SU-DHL-6 (cell line): ENCODE results near the gene S100A7A.

Experiments used
- H2AFZ ChIP-seq: fragments of 200-600 bp; sonication (generic); 2 replicates; pipeline ENCODE4 v1.6.1; 2014; ENCODE audit warnings: low read depth, mild to moderate bottlenecking, moderate library complexity, mixed read lengths, antibody characterized with exemption, low read length; ENCODE audit not compliant: severe bottlenecking
- H3F3A ChIP-seq: fragments of 200-600 bp; shearing (Covaris generic); 2 replicates; pipeline ENCODE4 v1.6.0; 2016; ENCODE audit warnings: antibody characterized with exemption, mild to moderate bottlenecking; ENCODE audit not compliant: insufficient read depth
- H3K27ac ChIP-seq: fragments of 200-600 bp; sonication (generic); 2 replicates; pipeline ENCODE4 v1.5.1; 2016; ENCODE audit warnings: low read depth, mild to moderate bottlenecking, low read length, moderate library complexity, mixed read lengths
- H3K27me3 ChIP-seq: fragments of 200-600 bp; sonication (generic), shearing (Covaris generic); 2 replicates; pipeline ENCODE4 v1.6.0; 2014; ENCODE audit warnings: mild to moderate bottlenecking, low read length
- H3K36me3 ChIP-seq: fragments of 200-600 bp; sonication (generic); 2 replicates; pipeline ENCODE4 v1.6.1; 2014; ENCODE audit warnings: mild to moderate bottlenecking, low read length, mixed read lengths
- H3K4me2 ChIP-seq: fragments of 300-600, 200-600 bp; shearing (Covaris generic), sonication (generic); 2 replicates; pipeline ENCODE4 v1.6.0; 2014; ENCODE audit warnings: low read length, low read depth, mild to moderate bottlenecking; ENCODE audit not compliant: poor library complexity, severe bottlenecking
- H3K4me3 ChIP-seq: fragments of 200-600 bp; sonication (generic); 2 replicates; pipeline ENCODE4 v1.5.1; 2014; ENCODE audit warnings: antibody characterized with exemption, low read length, mild to moderate bottlenecking, mixed read lengths; ENCODE audit not compliant: insufficient read depth, poor library complexity, severe bottlenecking
- H3K79me2 ChIP-seq: fragments of 200-600 bp; sonication (generic); 2 replicates; pipeline ENCODE4 v1.6.1; 2014; ENCODE audit warnings: mild to moderate bottlenecking, low read length, moderate library complexity; ENCODE audit not compliant: insufficient read depth
- H3K9ac ChIP-seq: fragments of 200-600 bp; sonication (generic); 2 replicates; pipeline ENCODE4 v1.7.0; 2014; ENCODE audit warnings: mild to moderate bottlenecking, low read length
- H3K9me2 ChIP-seq: fragments of 200-600 bp; sonication (generic); replicated peaks from 2 replicates; pipeline ENCODE4 v1.6.1; 2014; ENCODE audit warnings: low read length; ENCODE audit not compliant: insufficient read depth
- H3K9me3 ChIP-seq: fragments of 200-600 bp; sonication (generic); 2 replicates; pipeline ENCODE4 v1.6.1; 2014; ENCODE audit warnings: low read length, mixed read lengths; ENCODE audit not compliant: insufficient read depth
- H4K20me1 ChIP-seq: fragments of 200-600 bp; sonication (generic); 2 replicates; pipeline ENCODE4 v1.6.1; 2014; ENCODE audit warnings: low read depth, mild to moderate bottlenecking, antibody characterized with exemption, low read length, moderate library complexity, mixed read lengths
- EZH2phosphoT487 ChIP-seq: fragments of 200-600 bp; sonication (generic), shearing (Covaris generic); conservative IDR thresholded peaks from 2 replicates; pipeline ENCODE4 v1.6.1; 2018; ENCODE audit warnings: mild to moderate bottlenecking, antibody characterized with exemption, low read length, moderate library complexity, mixed read lengths
- TF ChIP-seq, protein P1 (sequence below): fragments of 200-600 bp; sonication (generic); IDR thresholded peaks from one replicate; pipeline ENCODE4 v1.5.1; 2017; ENCODE audit warnings: antibody characterized with exemption, mild to moderate bottlenecking, low read length, moderate library complexity; ENCODE audit not compliant: insufficient read depth, poor library complexity, severe bottlenecking

The S100A7A gene

DNA sequence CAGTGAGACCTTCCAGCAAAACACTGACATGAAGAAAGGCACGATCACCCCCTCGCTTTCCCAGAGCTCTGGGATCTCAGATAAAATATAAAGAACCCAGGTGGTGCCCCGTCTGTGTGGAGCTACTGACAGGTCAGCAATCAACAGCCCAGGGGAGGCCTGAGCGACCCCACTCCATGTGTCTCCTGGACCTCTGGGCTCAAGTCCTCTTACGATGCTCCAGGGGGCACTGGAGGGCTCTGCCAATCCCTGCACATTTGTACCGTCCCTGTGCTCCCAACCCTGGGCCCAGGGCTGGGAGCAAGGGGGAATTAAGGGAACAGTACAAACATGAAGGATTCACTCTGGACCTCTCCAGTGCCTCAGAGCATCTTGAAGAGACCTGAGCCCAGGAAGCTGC is 12.5 kb downstream of the S100A7A start:
- Histone ChIP-seq H3K27me3 (no peaks in the 10 kb centered on the region), H3K9ac (no peak overlapping the region), H3K36me3 (no peaks in the 10 kb centered on the region), H3K27ac (no peak overlapping the region), H2AFZ (no peak overlapping the region), H3K79me2 (no peaks in the 10 kb centered on the region), H3K4me3 (no peak overlapping the region), H3F3A (no peaks in the 10 kb centered on the region), H3K4me2 (no peak overlapping the region), H3K9me2 (no peaks in the 10 kb centered on the region), H3K9me3 (no peaks in the 10 kb centered on the region), H4K20me1 (no peaks in the 10 kb centered on the region)
- TF ChIP-seq, protein P1, sequence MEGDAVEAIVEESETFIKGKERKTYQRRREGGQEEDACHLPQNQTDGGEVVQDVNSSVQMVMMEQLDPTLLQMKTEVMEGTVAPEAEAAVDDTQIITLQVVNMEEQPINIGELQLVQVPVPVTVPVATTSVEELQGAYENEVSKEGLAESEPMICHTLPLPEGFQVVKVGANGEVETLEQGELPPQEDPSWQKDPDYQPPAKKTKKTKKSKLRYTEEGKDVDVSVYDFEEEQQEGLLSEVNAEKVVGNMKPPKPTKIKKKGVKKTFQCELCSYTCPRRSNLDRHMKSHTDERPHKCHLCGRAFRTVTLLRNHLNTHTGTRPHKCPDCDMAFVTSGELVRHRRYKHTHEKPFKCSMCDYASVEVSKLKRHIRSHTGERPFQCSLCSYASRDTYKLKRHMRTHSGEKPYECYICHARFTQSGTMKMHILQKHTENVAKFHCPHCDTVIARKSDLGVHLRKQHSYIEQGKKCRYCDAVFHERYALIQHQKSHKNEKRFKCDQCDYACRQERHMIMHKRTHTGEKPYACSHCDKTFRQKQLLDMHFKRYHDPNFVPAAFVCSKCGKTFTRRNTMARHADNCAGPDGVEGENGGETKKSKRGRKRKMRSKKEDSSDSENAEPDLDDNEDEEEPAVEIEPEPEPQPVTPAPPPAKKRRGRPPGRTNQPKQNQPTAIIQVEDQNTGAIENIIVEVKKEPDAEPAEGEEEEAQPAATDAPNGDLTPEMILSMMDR: no peak

DNA sequence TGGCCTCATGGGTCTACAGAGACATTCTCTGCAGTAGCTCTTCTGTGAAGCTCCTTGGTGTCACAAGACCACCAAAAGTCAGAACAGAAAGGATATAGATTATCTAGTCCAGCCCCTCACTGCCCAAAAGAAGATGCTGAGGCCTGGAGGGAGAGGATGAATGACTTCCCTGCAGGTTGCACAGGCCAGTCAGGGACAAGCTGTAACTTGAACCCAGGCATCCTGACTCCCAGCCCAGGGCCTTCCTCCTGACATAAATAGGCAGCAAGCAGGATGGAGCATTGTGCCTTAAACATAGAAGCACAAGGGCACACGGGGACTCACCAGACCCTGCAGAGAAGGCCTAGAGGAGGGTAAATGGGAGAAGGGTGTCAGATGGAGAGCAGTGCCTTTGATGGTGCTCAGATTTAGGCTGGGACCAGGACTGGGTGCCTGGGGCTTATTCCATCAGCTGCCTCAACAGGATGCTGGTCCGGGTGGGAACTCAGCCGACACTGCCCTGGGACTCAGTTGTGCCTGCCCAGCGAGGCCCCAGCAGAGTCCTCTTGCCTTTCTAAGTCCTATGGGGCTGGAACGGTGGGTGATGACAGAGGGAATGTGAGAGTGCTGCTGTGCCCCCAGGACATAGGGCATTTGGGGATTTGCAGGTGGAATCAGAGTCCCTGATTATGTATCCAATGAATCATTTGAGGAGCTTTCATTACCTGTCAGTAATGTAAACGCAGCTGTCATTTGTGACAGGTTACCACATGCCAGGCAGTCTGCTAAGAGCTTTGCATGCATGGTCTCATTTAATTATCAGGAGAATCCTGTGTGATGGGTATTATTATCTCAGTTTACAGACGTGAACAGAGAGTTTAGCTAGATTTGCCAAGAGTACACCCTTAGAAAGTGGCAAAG is 13.2 kb downstream of the S100A7A start:
- no peaks in the 10 kb centered on the region for H4K20me1 ChIP-seq
- no peaks in the 10 kb centered on the region for H3K9me2 ChIP-seq
- no peak for TF ChIP-seq EZH2phosphoT487
- TF ChIP-seq, protein P1: no peak
- no peaks in the 10 kb centered on the region for H3K36me3 ChIP-seq
- H3K27ac ChIP-seq: no peak overlapping the region
- no peaks in the 10 kb centered on the region for H3K9me3 ChIP-seq
- no peaks in the 10 kb centered on the region for H3K79me2 ChIP-seq
- no peak overlapping the region for H3K9ac ChIP-seq
- H3K4me3 ChIP-seq: no peak overlapping the region
- H2AFZ ChIP-seq: no peak overlapping the region
- no peak overlapping the region for H3K4me2 ChIP-seq
- H3F3A ChIP-seq: no peaks in the 10 kb centered on the region
- H3K27me3 ChIP-seq: no peaks in the 10 kb centered on the region

DNA sequence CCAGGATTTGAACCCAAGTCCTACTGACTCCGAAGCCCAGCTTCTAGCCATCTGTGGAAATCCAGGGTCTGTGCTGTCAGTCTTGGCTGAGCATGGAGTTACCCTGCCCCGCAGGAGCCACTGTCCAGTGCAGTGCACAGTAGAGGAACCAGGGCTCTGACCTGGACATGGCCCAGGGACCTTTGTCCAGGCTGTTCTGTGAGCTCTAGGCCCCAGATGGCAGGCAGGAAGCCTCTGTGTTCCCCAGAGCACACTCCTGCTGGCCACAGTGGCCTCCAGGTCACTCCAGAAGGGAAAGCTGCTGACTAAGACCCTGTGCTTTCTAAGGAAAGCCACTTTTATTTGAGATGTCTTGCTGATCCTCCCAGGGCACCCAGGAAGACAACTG is 13.8 kb downstream of the S100A7A start:
- Histone ChIP-seq H3K27me3 (no peaks in the 10 kb centered on the region), H3K4me2 (no peak overlapping the region), H3K27ac (no peak overlapping the region), H3K9ac (no peak overlapping the region), H3K9me3 (no peaks in the 10 kb centered on the region), H3F3A (no peaks in the 10 kb centered on the region), H3K36me3 (no peaks in the 10 kb centered on the region), H3K9me2 (no peaks in the 10 kb centered on the region), H2AFZ (no peak overlapping the region), H4K20me1 (no peaks in the 10 kb centered on the region), H3K4me3 (no peak overlapping the region), H3K79me2 (no peaks in the 10 kb centered on the region)
- TF ChIP-seq, protein P1: no peak
- TF ChIP-seq EZH2phosphoT487: no peak
